Fibroblast of the aortic adventitia (primary cell): ENCODE results near the gene DEPDC4. TPM values are rescaled to one million over a fixed set of nuclear protein-coding genes. Genes with fewer than 3 reads are reported as not detected.
"Not testable (repeated sequence)": the region's sequence is repeated elsewhere in the genome, so short reads cannot be mapped to it uniquely, and the experiment has no call there.

ENCODE experiments used
- DNase-seq: peaks from one replicate; pipeline ENCODE4 v3.0.0-alpha.2; 2010; ENCODE audit warnings: low read depth
- H3K4me3 ChIP-seq: 2 replicates; pipeline ENCODE4 v1.5.1; 2011; ENCODE audit warnings: low read depth, mild to moderate bottlenecking, control low read depth, low read length, moderate library complexity
- total RNA-seq: library from RNA; depleted of rRNA; stranded (reverse); fragments of >200 nt; gene quantifications from 2 replicates; pipeline ENCODE4 v1.2.3, GENCODE V29; 2012; ENCODE audit warnings: low replicate concordance
- TF ChIP-seq, protein P1 (sequence below): IDR thresholded peaks from 2 replicates; pipeline ENCODE4 v1.5.1; 2011; ENCODE audit warnings: mild to moderate bottlenecking, low read length, control low read depth, inconsistent platforms; ENCODE audit not compliant: insufficient read depth

DEPDC4 gene
- total RNA-seq, 1 donor = 5.9 TPM

DNA sequence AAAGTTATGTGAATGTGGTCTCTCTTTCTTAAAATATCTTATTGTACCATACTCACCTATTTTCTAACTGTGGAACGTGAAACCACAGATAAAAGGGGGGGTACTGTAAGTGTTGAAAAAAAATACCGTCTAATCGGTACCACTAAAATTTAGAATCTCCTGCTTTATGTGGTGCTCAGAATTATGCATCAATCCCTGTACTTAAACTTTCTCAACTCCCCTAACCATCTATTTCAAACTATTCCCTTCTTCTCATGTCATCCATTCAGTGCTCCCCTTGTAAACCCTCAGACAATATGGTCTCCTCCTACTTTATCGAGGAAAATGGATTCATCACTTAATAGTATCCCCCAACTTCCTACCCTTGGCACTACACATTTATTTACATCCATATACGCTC lies 23.7 kb downstream of the DEPDC4 start:
- DNase-seq = no peak
- H3K4me3 ChIP-seq = no peak overlapping the region
- TF ChIP-seq, protein P1, sequence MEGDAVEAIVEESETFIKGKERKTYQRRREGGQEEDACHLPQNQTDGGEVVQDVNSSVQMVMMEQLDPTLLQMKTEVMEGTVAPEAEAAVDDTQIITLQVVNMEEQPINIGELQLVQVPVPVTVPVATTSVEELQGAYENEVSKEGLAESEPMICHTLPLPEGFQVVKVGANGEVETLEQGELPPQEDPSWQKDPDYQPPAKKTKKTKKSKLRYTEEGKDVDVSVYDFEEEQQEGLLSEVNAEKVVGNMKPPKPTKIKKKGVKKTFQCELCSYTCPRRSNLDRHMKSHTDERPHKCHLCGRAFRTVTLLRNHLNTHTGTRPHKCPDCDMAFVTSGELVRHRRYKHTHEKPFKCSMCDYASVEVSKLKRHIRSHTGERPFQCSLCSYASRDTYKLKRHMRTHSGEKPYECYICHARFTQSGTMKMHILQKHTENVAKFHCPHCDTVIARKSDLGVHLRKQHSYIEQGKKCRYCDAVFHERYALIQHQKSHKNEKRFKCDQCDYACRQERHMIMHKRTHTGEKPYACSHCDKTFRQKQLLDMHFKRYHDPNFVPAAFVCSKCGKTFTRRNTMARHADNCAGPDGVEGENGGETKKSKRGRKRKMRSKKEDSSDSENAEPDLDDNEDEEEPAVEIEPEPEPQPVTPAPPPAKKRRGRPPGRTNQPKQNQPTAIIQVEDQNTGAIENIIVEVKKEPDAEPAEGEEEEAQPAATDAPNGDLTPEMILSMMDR = no peak

GRCh38 chr12:100239589-100239988 lies 27.3 kb downstream of the DEPDC4 start:
- DNase-seq = no peak
- H3K4me3 ChIP-seq = no peak overlapping the region
- TF ChIP-seq, protein P1 = no peak

DNA sequence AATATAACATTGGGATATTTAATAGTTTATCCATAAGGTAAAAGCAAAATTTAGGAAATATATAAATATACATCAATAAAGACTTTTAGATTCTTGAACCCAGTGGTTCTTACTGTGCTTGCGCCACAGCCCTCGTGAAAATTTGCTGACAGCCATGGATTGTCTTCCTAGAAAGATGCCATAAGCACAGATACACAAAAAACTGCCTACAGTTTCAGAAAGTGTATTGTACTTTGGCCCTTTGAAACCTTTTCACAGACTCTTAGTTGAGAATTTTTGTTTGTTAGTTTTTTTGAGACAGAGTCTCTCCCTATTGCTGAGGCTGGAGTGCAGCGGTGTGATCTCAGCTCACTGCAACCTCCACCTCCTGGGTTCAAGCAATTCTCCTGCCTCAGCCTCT lies 28.1 kb downstream of the DEPDC4 start:
- no peak overlapping the region for H3K4me3 ChIP-seq
- no peak for DNase-seq
- TF ChIP-seq, protein P1 = no peak

DNA sequence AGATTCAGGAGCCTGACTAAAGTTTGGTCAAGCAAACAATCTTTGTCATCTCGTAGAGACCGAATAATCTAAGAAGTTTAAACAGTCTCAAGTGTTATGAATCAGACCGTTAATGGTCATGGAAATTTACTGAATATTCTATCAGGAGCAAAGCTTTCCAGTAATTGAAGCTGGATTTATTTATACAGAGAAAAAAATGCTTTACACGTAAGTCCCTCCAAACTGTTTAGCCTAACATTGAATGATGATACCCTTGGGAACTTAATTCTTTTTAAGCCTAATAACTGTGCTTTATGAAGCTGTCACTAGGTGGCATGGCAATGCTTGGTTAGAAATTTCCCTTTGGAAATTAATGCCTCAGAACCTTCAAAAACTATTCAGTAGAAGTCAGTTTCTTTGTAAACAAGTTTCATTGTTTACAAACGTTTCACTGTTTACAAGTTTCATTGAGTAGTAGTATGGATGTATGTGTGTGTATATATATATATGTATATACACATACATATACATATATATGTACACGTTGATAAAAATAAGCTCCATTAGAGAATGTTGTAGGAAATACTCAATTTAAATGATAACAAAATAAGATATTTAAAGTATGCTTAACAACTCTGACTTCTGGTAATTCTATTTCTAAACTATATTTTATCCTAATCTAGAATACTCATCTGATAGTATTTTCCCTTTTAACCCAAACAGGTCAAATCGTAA lies 32.1 kb downstream of the DEPDC4 start:
- DNase-seq = peak; percentile 83
- TF ChIP-seq, protein P1 = peak; percentile 83
- H3K4me3 ChIP-seq = no peak overlapping the region

DNA sequence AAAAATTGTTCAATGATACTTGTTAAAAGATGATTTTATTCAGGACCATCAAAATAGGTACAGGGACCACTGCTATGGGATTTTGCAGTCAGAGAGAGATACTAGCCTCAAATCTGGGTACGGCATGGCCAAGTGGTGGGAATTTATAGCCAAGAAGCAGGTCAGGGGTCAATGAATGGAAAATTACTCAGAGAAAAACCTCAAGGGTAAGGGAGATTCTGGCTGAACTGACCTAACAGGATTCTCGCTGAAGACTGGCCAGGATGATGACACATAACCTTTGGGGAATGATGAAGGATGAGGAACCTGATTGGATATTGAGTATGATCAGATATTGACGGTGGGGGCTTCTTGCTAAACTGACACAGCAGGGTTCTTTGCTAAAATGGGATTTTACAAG lies 32.7 kb downstream of the DEPDC4 start:
- TF ChIP-seq, protein P1 = no peak
- H3K4me3 ChIP-seq = peak overlapping the region; percentile 13
- peak; percentile 60 for DNase-seq

DNA sequence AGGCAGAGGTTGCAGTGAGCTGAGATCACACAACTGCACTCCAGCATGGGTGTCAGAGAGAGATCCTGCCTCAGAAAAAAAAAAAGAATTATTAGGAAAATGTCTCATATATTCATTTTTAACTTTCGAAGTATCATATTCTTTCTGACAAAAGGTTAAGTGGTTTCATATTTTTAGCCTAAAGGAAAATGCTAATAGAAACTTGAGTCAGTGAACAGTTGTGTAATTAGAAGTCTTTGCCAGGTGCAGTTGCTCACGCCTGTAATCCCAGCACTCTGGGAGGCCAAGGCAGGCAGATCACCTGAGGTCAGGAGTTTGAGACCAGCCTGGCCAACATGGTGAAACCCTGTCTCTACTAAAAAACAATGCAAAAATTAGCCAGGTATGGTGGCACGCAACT lies 35.0 kb downstream of the DEPDC4 start:
- DNase-seq, H3K4me3 ChIP-seq: not testable (repeated sequence)

GRCh38 chr12:100229876-100230275 lies 37.0 kb downstream of the DEPDC4 start:
- TF ChIP-seq, protein P1 = no peak
- DNase-seq = no peak
- H3K4me3 ChIP-seq = no peak overlapping the region
